OCI-LY1 (cell line): Measurements from ENCODE around the gene PDGFRA.

ENCODE experiments used
- H2AFZ ChIP-seq: fragments of 200-600 bp; sonication (generic), shearing (Covaris generic); 2 replicates; pipeline ENCODE4 v1.6.0; 2014; ENCODE audit warnings: antibody characterized with exemption, mild to moderate bottlenecking, low read length
- H3F3A ChIP-seq: fragments of 200-600 bp; sonication (generic), shearing (Covaris generic); 2 replicates; pipeline ENCODE4 v1.6.0; 2014; ENCODE audit warnings: mild to moderate bottlenecking, antibody characterized with exemption, low read length, moderate library complexity; ENCODE audit not compliant: insufficient read depth
- H3K27ac ChIP-seq: fragments of 200-600 bp; sonication (generic); 2 replicates; pipeline ENCODE4 v1.5.1; 2014; ENCODE audit warnings: low read length, mixed run types, mild to moderate bottlenecking, low read depth; ENCODE audit not compliant: poor library complexity, severe bottlenecking
- H3K27me3 ChIP-seq: fragments of 200-600 bp; sonication (generic); 2 replicates; pipeline ENCODE4 v1.6.0; 2014; ENCODE audit warnings: antibody characterized with exemption, mild to moderate bottlenecking, low read length, moderate library complexity; ENCODE audit not compliant: insufficient read depth
- H3K36me3 ChIP-seq: fragments of 200-600 bp; sonication (generic); 2 replicates; pipeline ENCODE4 v1.6.1; 2014; ENCODE audit warnings: mild to moderate bottlenecking, antibody characterized with exemption, low read length, moderate library complexity, mixed read lengths; ENCODE audit not compliant: insufficient read depth
- H3K4me1 ChIP-seq: fragments of 200-600 bp; sonication (generic); 2 replicates; pipeline ENCODE4 v1.5.1; 2014; ENCODE audit warnings: mild to moderate bottlenecking, low read length, moderate library complexity; ENCODE audit not compliant: insufficient read depth, severe bottlenecking
- H3K4me2 ChIP-seq: fragments of 200-600 bp; sonication (generic), shearing (Covaris generic); 2 replicates; pipeline ENCODE4 v1.6.1; 2014; ENCODE audit warnings: low read length
- H3K4me3 ChIP-seq: fragments of 200-600 bp; sonication (generic); 2 replicates; pipeline ENCODE4 v1.5.1; 2014; ENCODE audit warnings: low read length, low read depth, mild to moderate bottlenecking, mixed read lengths; ENCODE audit not compliant: poor library complexity, severe bottlenecking
- H3K79me2 ChIP-seq: fragments of 200-600 bp; shearing (Covaris generic); 2 replicates; pipeline ENCODE4 v1.6.1; 2016; ENCODE audit warnings: mixed run types, low read length, mixed read lengths; ENCODE audit not compliant: insufficient read depth
- H3K9ac ChIP-seq: fragments of 200-600 bp; sonication (generic), shearing (Covaris generic); 2 replicates; pipeline ENCODE4 v1.6.1; 2014; ENCODE audit warnings: mild to moderate bottlenecking, low read length, mixed read lengths
- H3K9me2 ChIP-seq: fragments of 200-600 bp; sonication (generic), shearing (Covaris generic); 2 replicates; pipeline ENCODE4 v1.6.1; 2014; ENCODE audit warnings: low read depth, mild to moderate bottlenecking, low read length, mixed read lengths
- H3K9me3 ChIP-seq: fragments of 200-600 bp; shearing (Covaris generic); 2 replicates; pipeline ENCODE4 v1.6.1; 2014; ENCODE audit warnings: low read length, mixed read lengths
- H4K20me1 ChIP-seq: fragments of 200-600 bp; sonication (generic), shearing (Covaris generic); 2 replicates; pipeline ENCODE4 v1.6.0; 2016; ENCODE audit warnings: mild to moderate bottlenecking, low read length; ENCODE audit not compliant: insufficient read depth
- CTCF ChIP-seq: fragments of 200-600 bp; sonication (generic), shearing (Covaris generic); IDR thresholded peaks from 2 replicates; pipeline ENCODE4 v1.5.1; 2017; ENCODE audit warnings: mild to moderate bottlenecking, antibody characterized with exemption, low read length, moderate library complexity, mixed read lengths
- EZH2 ChIP-seq: fragments of 200-600 bp; sonication (generic), shearing (Covaris generic); IDR thresholded peaks from 2 replicates; pipeline ENCODE4 v1.8.0; 2017; ENCODE audit warnings: borderline replicate concordance, mixed run types, mild to moderate bottlenecking, antibody characterized with exemption, low read length, moderate library complexity, mixed read lengths

The PDGFRA gene

GRCh38 chr4:54199919-54200318 is 29.2 kb upstream of the PDGFRA start:
- Histone ChIP-seq H3K27me3 (no peaks in the 10 kb centered on the region), H3K9ac (no peak overlapping the region), H3K4me3 (no peak overlapping the region), H3K27ac (no peak overlapping the region), H3K4me2 (no peak overlapping the region), H3K79me2 (no peaks in the 10 kb centered on the region), H4K20me1 (no peaks in the 10 kb centered on the region), H2AFZ (no peak overlapping the region), H3K36me3 (no peaks in the 10 kb centered on the region), H3K9me2 (no peaks in the 10 kb centered on the region), H3K4me1 (no peaks in the 10 kb centered on the region), H3K9me3 (no peaks in the 10 kb centered on the region), H3F3A (no peaks in the 10 kb centered on the region)
- TF ChIP-seq CTCF, result no peak
- no peak for TF ChIP-seq EZH2

GRCh38 chr4:54209617-54210016 is 19.5 kb upstream of the PDGFRA start:
- Histone ChIP-seq H3K27ac (no peak overlapping the region), H3K4me1 (no peaks in the 10 kb centered on the region), H4K20me1 (no peaks in the 10 kb centered on the region), H3K79me2 (no peaks in the 10 kb centered on the region), H3K9me3 (no peaks in the 10 kb centered on the region), H3K27me3 (no peaks in the 10 kb centered on the region), H3K9ac (no peak overlapping the region), H3K4me2 (no peak overlapping the region), H2AFZ (no peak overlapping the region), H3K4me3 (no peak overlapping the region), H3K36me3 (no peaks in the 10 kb centered on the region), H3F3A (no peaks in the 10 kb centered on the region), H3K9me2 (no peaks in the 10 kb centered on the region)
- TF ChIP-seq EZH2 (no peak), CTCF (no peak)

GRCh38 chr4:54213001-54213400 is 16.1 kb upstream of the PDGFRA start:
- TF ChIP-seq EZH2, result no peak
- TF ChIP-seq CTCF, result no peak
- no peaks in the 10 kb centered on the region for H3K36me3 ChIP-seq
- no peak overlapping the region for H3K9ac ChIP-seq
- H3K27me3 ChIP-seq, result no peaks in the 10 kb centered on the region
- no peaks in the 10 kb centered on the region for H3K9me3 ChIP-seq
- no peak overlapping the region for H3K4me2 ChIP-seq
- no peaks in the 10 kb centered on the region for H3K79me2 ChIP-seq
- no peaks in the 10 kb centered on the region for H3K4me1 ChIP-seq
- no peak overlapping the region for H3K27ac ChIP-seq
- H3F3A ChIP-seq, result no peaks in the 10 kb centered on the region
- no peak overlapping the region for H2AFZ ChIP-seq
- H3K4me3 ChIP-seq, result no peak overlapping the region
- H4K20me1 ChIP-seq, result no peaks in the 10 kb centered on the region
- H3K9me2 ChIP-seq, result no peaks in the 10 kb centered on the region
